ENCODE results near the gene SRGN.

The SRGN gene

DNA sequence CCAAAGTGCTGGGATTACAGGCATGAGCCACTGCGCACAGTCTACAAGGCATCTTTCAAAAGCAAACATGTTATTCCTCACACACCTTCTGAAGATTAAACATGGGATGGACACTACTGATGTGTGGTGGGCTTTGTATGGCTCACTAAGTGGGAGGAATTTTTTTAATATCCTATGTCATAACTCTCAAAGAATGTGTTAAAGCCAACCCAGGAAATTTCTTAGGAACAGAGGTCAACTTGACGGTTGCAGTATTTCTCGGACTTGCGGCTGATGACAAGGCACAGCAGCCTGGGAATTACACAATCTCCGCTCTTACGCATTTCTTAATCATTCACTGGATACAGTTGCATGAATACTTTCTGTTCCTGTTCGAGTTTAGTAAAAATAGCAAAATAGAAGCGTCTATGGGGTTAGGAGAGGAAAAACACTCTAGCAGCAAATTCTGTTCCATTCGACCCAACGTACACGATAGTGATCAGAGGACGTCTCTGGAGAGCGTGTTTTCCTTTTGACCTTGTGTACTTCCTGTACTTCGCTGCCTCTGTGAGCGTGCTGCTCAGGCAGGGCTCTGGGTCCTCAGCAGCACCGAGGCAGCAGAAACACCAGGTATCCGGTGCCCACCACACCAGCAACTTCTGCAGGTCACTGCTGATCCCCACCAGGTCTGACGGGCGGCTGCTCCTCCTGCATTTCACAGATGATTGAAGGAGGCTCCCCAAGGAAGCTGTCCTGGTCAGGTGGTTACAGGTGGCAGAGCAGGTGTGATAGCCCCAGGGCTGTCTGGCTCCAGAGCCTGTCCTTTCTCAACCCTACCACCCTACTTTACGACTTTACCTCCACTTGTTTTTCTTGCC is 26.4 kb upstream of the SRGN start:
- no peak overlapping the region for H3K4me3 ChIP-seq (ENCODE audit: insufficient read depth, low read depth, low read length)
- H3K36me3 ChIP-seq (ENCODE audit: control insufficient read depth, insufficient read depth, low read length) = no peaks in the 10 kb centered on the region
- peaks cover 4% of the 10 kb centered on the region for H3K4me1 ChIP-seq (ENCODE audit: control insufficient read depth, insufficient read depth, low read length)
- no peaks in the 10 kb centered on the region for H3K27me3 ChIP-seq (ENCODE audit: control insufficient read depth, insufficient read depth, low read length, poor library complexity, severe bottlenecking)
- 87 to 90% methylated on average over 20 of the region's 20 CpGs for WGBS, 2 experiments
- H3K27ac ChIP-seq (ENCODE audit: insufficient read depth, low read depth, low read length, poor library complexity, severe bottlenecking) = no peak overlapping the region
- H3K9me3 ChIP-seq (ENCODE audit: control insufficient read depth, low read length) = no peaks in the 10 kb centered on the region

DNA sequence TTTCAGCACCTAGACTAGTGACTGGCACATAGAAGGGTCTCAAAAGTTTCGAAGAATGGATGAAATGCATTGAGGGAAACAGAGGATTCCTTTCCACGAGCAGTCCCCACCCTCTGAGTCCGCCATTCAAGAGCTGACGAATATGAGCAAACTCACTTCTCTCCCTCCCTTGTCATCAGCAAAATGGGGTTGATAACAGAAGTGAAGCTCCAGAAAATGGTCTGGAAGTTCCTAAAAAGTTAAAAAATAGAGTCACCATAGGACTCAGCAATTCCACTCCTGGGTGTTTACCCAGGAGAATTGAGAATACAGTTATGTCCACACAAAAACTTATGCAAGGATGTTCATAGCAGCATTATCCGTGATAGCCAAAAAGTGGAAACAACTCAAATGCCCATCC is 25.0 kb upstream of the SRGN start:
- no peak overlapping the region for H3K27ac ChIP-seq (ENCODE audit: insufficient read depth, low read depth, low read length, poor library complexity, severe bottlenecking)

DNA sequence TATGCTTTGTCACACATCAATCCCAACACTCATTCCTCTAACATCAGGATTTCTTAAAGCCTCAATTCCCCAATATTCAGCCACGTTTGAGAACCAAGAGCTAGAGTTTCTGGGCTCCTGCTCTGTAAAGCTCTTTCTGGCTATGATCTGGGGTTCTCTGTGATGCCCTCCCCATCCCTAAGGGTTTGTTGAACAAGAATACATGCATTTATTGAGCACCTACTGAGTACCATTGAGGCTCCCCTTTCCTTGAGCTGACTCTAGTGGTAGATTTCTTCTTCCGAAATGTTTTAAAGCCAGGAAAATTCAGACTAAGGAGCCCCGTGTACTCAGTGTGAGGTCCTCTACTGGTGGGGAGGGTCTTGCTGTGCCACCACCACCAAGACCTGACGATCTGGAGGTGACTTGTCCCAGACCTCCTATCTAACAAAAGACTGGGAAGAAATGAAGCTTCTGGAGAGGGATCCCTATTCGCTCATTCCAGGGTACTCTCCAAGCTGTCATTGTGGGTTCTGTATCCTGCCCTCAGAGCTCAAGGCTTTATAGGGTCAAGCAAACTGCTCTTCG is 23.1 kb upstream of the SRGN start:
- Histone ChIP-seq H3K9me3 (ENCODE audit: control insufficient read depth, low read length) (no peaks in the 10 kb centered on the region), H3K27me3 (ENCODE audit: control insufficient read depth, insufficient read depth, low read length, poor library complexity, severe bottlenecking) (no peaks in the 10 kb centered on the region), H3K4me3 (ENCODE audit: insufficient read depth, low read depth, low read length) (no peak overlapping the region), H3K4me1 (ENCODE audit: control insufficient read depth, insufficient read depth, low read length) (peaks cover 3% of the 10 kb centered on the region), H3K27ac (ENCODE audit: insufficient read depth, low read depth, low read length, poor library complexity, severe bottlenecking) (no peak overlapping the region), H3K36me3 (ENCODE audit: control insufficient read depth, insufficient read depth, low read length) (no peaks in the 10 kb centered on the region)
- WGBS, 2 experiments = 86% methylated on average over 6 of the region's 6 CpGs

More for the DNA sequence above, 25.0 kb upstream of the SRGN start:
- Histone ChIP-seq H3K4me1 (ENCODE audit: control insufficient read depth, insufficient read depth, low read length) (no peaks in the 10 kb centered on the region), H3K9me3 (ENCODE audit: control insufficient read depth, low read length) (no peaks in the 10 kb centered on the region), H3K4me3 (ENCODE audit: insufficient read depth, low read depth, low read length) (no peak overlapping the region), H3K27me3 (ENCODE audit: control insufficient read depth, insufficient read depth, low read length, poor library complexity, severe bottlenecking) (no peaks in the 10 kb centered on the region), H3K36me3 (ENCODE audit: control insufficient read depth, insufficient read depth, low read length) (no peaks in the 10 kb centered on the region)
- 88 to 96% methylated on average over 5 of the region's 5 CpGs for WGBS, 2 experiments

DNA sequence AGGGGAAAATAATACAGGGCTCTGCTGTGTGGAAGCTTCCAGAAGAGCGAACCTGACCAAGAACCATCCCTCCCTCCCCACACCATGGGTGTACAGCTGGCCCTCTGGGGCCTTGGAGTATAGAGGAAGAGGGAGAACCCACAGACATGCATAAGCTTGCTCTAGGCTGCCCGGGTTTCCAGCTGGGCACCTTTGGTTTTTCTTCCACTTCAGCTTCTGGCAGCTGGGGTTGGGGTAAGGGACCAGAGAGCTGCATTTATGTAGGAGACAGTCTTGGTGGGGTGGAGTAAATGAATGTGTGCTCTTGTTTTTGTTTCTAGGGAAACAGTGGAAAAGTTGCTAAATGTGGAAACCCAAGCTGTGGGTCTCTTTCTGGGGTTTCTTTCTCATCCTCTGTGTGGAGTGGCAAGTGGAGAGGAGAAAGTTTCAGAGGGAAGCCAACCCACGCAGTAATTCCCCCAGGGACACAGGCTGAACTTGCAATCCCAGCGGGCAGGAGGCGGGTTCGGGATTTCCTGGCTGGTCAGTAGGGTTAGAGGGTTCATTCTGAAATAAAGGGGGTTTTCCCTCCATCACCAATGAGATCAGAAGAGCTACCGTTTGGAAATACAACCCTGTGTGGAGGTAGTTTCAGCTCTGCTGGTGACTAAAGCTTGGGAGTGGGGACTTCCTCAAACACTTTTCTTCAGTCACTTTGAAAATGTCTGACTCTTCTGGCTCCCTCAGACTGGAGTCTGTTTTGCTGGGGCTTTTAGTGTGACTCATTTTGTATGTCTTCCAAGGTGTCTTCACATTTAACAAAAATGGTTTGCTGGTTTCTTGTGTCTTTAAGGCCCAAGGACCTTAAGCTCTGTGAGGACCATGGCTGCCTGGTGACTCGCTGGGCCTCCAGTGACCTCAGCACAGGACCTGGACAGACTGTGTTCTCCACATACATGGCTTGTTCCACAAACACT is 22.2 kb upstream of the SRGN start:
- 85 to 88% methylated on average over 7 to 8 of the region's 8 CpGs for WGBS, 2 experiments
- Histone ChIP-seq H3K4me3 (ENCODE audit: insufficient read depth, low read depth, low read length) (no peak overlapping the region), H3K27me3 (ENCODE audit: control insufficient read depth, insufficient read depth, low read length, poor library complexity, severe bottlenecking) (no peaks in the 10 kb centered on the region), H3K36me3 (ENCODE audit: control insufficient read depth, insufficient read depth, low read length) (no peaks in the 10 kb centered on the region), H3K9me3 (ENCODE audit: control insufficient read depth, low read length) (no peaks in the 10 kb centered on the region), H3K4me1 (ENCODE audit: control insufficient read depth, insufficient read depth, low read length) (peaks cover 3% of the 10 kb centered on the region), H3K27ac (ENCODE audit: insufficient read depth, low read depth, low read length, poor library complexity, severe bottlenecking) (no peak overlapping the region)

DNA sequence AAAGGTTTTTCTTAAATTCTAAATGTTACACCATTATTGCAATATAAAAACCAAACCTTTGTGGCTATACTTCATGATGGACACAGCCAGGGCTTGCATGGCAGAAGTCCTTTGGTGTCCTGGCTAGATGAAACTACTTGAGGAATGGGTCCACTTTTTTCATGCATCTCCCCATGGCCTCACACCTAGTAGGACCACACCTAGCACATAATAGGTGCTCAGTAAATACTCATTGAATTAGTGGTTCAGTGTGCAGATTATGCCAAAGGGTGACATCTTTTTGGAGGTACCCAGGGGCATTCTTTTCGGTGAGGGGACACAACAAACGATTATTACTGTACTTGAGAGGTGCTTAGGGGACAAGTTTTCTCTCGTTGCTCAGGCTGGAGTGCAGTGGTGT is 20.7 kb upstream of the SRGN start:
- Histone ChIP-seq H3K27ac (ENCODE audit: insufficient read depth, low read depth, low read length, poor library complexity, severe bottlenecking) (no peak overlapping the region), H3K4me1 (ENCODE audit: control insufficient read depth, insufficient read depth, low read length) (peaks cover 3% of the 10 kb centered on the region), H3K9me3 (ENCODE audit: control insufficient read depth, low read length) (no peaks in the 10 kb centered on the region), H3K36me3 (ENCODE audit: control insufficient read depth, insufficient read depth, low read length) (no peaks in the 10 kb centered on the region), H3K27me3 (ENCODE audit: control insufficient read depth, insufficient read depth, low read length, poor library complexity, severe bottlenecking) (no peaks in the 10 kb centered on the region), H3K4me3 (ENCODE audit: insufficient read depth, low read depth, low read length) (no peak overlapping the region)
- 94% methylated on average over 3 of the region's 3 CpGs for WGBS, 2 experiments

DNA sequence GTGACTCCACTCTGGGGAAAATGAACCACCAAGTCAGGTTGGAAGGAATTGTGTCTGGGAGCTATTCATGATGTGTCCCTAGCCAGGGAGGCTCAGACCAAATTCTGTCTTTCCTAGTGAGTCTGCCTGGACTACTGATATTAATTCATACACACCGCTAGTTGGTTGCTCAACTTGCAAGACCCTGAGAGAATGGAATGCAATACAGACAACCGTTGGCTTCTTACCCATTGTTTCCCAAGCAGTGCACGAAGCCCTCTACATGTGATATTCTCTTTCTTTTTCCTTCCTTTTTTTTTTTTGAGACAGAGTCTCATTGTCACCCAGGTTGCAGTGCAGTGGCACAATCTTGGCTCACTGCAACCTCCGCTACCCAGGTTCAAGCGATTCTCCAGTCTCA is 19.4 kb upstream of the SRGN start:
- Histone ChIP-seq H3K4me3 (ENCODE audit: insufficient read depth, low read depth, low read length) (no peak overlapping the region), H3K4me1 (ENCODE audit: control insufficient read depth, insufficient read depth, low read length) (peaks cover 3% of the 10 kb centered on the region), H3K36me3 (ENCODE audit: control insufficient read depth, insufficient read depth, low read length) (no peaks in the 10 kb centered on the region), H3K9me3 (ENCODE audit: control insufficient read depth, low read length) (no peaks in the 10 kb centered on the region), H3K27ac (ENCODE audit: insufficient read depth, low read depth, low read length, poor library complexity, severe bottlenecking) (no peak overlapping the region), H3K27me3 (ENCODE audit: control insufficient read depth, insufficient read depth, low read length, poor library complexity, severe bottlenecking) (no peaks in the 10 kb centered on the region)
- WGBS, 2 experiments = 90 to 92% methylated on average over 5 of the region's 5 CpGs

DNA sequence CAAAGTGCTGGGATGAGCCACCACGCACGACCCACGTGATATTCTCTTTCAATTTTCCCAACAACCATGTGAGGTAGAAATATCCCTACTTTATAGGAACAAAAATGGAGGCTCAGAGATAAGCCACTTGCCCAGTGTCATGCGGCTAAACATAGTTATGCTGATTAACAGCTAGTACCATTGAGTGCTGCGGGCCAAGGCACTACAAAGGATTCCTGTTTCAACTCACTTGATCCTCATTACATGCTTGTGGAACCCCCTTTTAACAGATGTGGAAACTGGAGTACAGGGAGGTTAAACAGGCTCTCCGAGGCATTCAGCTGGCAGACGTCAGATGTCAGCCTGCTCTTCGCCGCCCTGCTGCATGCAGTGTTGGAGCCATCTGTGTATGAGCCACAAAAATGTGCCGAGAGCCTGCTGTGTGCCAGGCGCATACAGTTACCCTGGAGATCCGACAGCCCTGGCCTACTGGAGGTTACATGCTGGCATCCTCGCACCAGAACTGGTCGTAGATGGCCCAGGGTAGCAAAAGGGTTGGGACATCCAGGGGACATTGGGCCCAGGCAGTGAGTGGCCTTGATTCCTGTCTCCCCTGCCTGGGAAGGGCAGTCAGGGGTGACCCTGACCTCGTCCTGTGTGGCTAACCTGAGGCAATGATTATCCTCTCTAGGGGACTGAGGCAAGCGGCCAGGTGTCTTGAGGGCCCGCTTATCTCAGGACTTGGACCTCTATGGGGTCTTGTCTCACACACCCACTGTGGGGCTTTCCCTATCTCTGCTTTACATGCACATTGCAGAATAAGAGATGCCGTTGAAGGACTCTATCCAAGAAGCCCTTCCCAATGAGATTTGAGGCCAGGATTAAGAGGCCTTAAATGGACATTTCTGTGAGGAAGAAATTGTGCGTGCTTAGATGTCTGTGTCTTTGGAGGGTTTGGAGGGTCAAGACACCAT is 18.5 kb upstream of the SRGN start:
- Histone ChIP-seq H3K9me3 (ENCODE audit: control insufficient read depth, low read length) (no peaks in the 10 kb centered on the region), H3K36me3 (ENCODE audit: control insufficient read depth, insufficient read depth, low read length) (no peaks in the 10 kb centered on the region), H3K4me3 (ENCODE audit: insufficient read depth, low read depth, low read length) (no peak overlapping the region), H3K27me3 (ENCODE audit: control insufficient read depth, insufficient read depth, low read length, poor library complexity, severe bottlenecking) (no peaks in the 10 kb centered on the region), H3K27ac (ENCODE audit: insufficient read depth, low read depth, low read length, poor library complexity, severe bottlenecking) (no peak overlapping the region), H3K4me1 (ENCODE audit: control insufficient read depth, insufficient read depth, low read length) (peaks cover 3% of the 10 kb centered on the region)
- WGBS, 2 experiments = 86 to 87% methylated on average over 19 of the region's 19 CpGs

DNA sequence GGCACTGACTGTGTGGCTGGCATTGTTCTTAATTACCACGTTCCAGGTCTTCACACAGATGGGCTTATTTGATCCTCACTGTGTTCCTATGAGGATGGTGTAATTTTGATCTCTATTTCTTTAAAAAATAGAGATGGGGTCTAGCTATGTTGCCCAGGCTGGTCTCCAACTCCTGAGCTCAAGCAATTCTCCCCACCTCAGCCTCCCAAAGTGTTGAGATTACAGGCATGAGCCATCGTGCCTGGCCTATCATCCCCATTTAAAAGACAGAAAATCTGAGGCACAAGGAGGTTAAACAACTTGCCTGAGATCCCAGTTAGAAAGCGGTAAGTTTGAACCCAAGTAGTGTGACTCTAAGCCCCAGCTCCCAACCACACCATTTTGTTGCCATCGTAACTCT is 17.0 kb upstream of the SRGN start:
- no peak overlapping the region for H3K27ac ChIP-seq (ENCODE audit: insufficient read depth, low read depth, low read length, poor library complexity, severe bottlenecking)
- no peaks in the 10 kb centered on the region for H3K9me3 ChIP-seq (ENCODE audit: control insufficient read depth, low read length)
- peaks cover 3% of the 10 kb centered on the region for H3K4me1 ChIP-seq (ENCODE audit: control insufficient read depth, insufficient read depth, low read length)
- 89 to 97% methylated on average over 3 to 4 of the region's 4 CpGs for WGBS, 2 experiments
- no peak overlapping the region for H3K4me3 ChIP-seq (ENCODE audit: insufficient read depth, low read depth, low read length)
- H3K36me3 ChIP-seq (ENCODE audit: control insufficient read depth, insufficient read depth, low read length) = no peaks in the 10 kb centered on the region
- H3K27me3 ChIP-seq (ENCODE audit: control insufficient read depth, insufficient read depth, low read length, poor library complexity, severe bottlenecking) = no peaks in the 10 kb centered on the region

DNA sequence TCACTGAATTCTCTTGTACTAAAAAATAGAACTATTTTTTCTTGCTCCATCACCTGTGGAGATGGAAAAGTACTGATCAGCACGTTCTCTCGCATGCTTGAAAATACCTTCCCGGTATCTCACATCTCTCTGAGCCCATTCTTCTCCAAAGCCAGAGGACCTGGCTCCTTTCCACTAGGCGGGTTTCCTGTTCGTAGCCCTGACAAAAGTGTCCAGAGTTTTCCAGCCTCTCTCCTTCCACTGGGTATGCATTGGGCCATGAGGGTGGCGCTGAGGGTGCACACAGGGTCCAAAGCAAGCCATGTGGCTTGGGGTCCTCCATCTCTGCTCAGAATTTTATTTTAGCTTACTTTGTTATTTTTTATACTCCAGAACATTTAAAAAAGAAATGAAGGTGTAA is 16.3 kb upstream of the SRGN start:
- 87 to 92% methylated on average over 6 of the region's 6 CpGs for whole genome bisulfite sequencing, 2 experiments
- H3K4me3 ChIP-seq (ENCODE audit: insufficient read depth, low read depth, low read length) = no peak overlapping the region
- H3K9me3 ChIP-seq (ENCODE audit: control insufficient read depth, low read length) = no peaks in the 10 kb centered on the region
- no peaks in the 10 kb centered on the region for H3K36me3 ChIP-seq (ENCODE audit: control insufficient read depth, insufficient read depth, low read length)
- H3K27me3 ChIP-seq (ENCODE audit: control insufficient read depth, insufficient read depth, low read length, poor library complexity, severe bottlenecking) = no peaks in the 10 kb centered on the region
- no peak overlapping the region for H3K27ac ChIP-seq (ENCODE audit: insufficient read depth, low read depth, low read length, poor library complexity, severe bottlenecking)
- H3K4me1 ChIP-seq (ENCODE audit: control insufficient read depth, insufficient read depth, low read length) = peaks cover 3% of the 10 kb centered on the region
